Stimulated activated CD8-positive, alpha-beta memory T cell treated with anti-CD3 and anti-CD28 coated beads, Interleukin-7, amount 100 ng/mL, for 1 hour (primary cell): ENCODE measurements around the gene SPEF2.

ENCODE experiments used
- DNase-seq, 2 donors: peaks; one replicate each; pipeline ENCODE4 v3.0.0-alpha.2; 2020; ENCODE audit warnings: low read depth in 2 of 2

Gene SPEF2

GRCh38 chr5:35735718-35736117 lies 118.1 kb downstream of the SPEF2 start:
- DNase-seq, result no peak

GRCh38 chr5:35736280-35736679 lies 118.6 kb downstream of the SPEF2 start:
- no peak for DNase-seq

GRCh38 chr5:35741126-35741716 lies 123.6 kb downstream of the SPEF2 start:
- no peak for DNase-seq

GRCh38 chr5:35741971-35742370 lies 124.3 kb downstream of the SPEF2 start:
- no peak for DNase-seq

GRCh38 chr5:35743644-35744043 lies 126.0 kb downstream of the SPEF2 start:
- no peak for DNase-seq

GRCh38 chr5:35745193-35745592 lies 127.5 kb downstream of the SPEF2 start:
- no peak for DNase-seq

GRCh38 chr5:35745660-35746059 lies 128.0 kb downstream of the SPEF2 start:
- no peak for DNase-seq

GRCh38 chr5:35752012-35752411 lies 134.3 kb downstream of the SPEF2 start:
- DNase-seq, result no peak

GRCh38 chr5:35753500-35753899 lies 135.8 kb downstream of the SPEF2 start:
- DNase-seq, result no peak

GRCh38 chr5:35754481-35754880 lies 136.8 kb downstream of the SPEF2 start:
- DNase-seq, result no peak

GRCh38 chr5:35755966-35756365 lies 138.3 kb downstream of the SPEF2 start:
- no peak for DNase-seq

- DNase-seq, result no peak
Measured at GRCh38 chr5:35758151-35758724, 140.6 kb downstream of the SPEF2 start.

GRCh38 chr5:35761541-35761940 lies 143.9 kb downstream of the SPEF2 start:
- no peak for DNase-seq

GRCh38 chr5:35762368-35762767 lies 144.7 kb downstream of the SPEF2 start:
- DNase-seq, result no peak

GRCh38 chr5:35765921-35766320 lies 148.3 kb downstream of the SPEF2 start:
- no peak for DNase-seq

- DNase-seq, result no peak
Measured at GRCh38 chr5:35771300-35771699, 153.6 kb downstream of the SPEF2 start.

- no peak for DNase-seq
Measured at GRCh38 chr5:35771839-35772238, 154.2 kb downstream of the SPEF2 start.

- no peak for DNase-seq
Measured at GRCh38 chr5:35773967-35774366, 156.3 kb downstream of the SPEF2 start.

- DNase-seq, result no peak
Measured at GRCh38 chr5:35776757-35777156, 159.1 kb downstream of the SPEF2 start.

- DNase-seq, result peak; percentile 30 to 64
Measured at GRCh38 chr5:35777358-35778087, 159.9 kb downstream of the SPEF2 start.

GRCh38 chr5:35778259-35778769 lies 160.7 kb downstream of the SPEF2 start:
- no peak for DNase-seq

GRCh38 chr5:35780236-35780635 lies 162.6 kb downstream of the SPEF2 start:
- DNase-seq, result no peak

GRCh38 chr5:35781181-35781790 lies 163.6 kb downstream of the SPEF2 start:
- DNase-seq, result no peak
